ENCODE data around the gene NKAPL.

The NKAPL gene

DNA sequence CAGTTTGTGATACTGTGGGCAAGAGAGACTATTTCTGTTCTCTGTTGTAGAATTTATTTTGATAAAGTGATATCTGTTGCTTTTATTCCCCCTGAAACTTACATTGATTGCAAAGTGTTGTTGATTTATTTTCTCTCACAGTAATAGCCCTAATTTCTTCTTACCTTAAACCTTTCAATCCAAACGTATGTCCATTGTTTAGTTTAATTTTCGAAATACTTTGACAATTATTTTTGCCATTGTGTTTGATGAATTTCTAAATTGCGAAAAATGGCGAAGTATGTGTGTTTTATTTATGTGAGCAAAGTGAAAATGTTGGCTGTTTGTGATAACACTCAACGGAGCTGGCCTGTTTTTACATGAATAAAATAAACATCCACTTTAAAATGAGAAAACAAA, 7.5 kb downstream of the NKAPL start:
- no peaks in the 10 kb centered on the region for H3K27me3 ChIP-seq
- no peaks in the 10 kb centered on the region for H4K20me1 ChIP-seq
- H3K4me3 ChIP-seq = peak overlapping the region; percentile 82
- no peaks in the 10 kb centered on the region for H3K9me3 ChIP-seq
- peak overlapping the region; percentile 85 for H3K9ac ChIP-seq
- peak overlapping the region; percentile 78 for H3K27ac ChIP-seq
- H3K4me2 ChIP-seq = peak overlapping the region; percentile 76
- H3K36me3 ChIP-seq = peaks cover 4% of the 10 kb centered on the region
- no peak for TF ChIP-seq Cebpa-rat (IDR thresholded peaks at IDR 0.05)
- H3K4me1 ChIP-seq = peaks cover 19% of the 10 kb centered on the region

DNA sequence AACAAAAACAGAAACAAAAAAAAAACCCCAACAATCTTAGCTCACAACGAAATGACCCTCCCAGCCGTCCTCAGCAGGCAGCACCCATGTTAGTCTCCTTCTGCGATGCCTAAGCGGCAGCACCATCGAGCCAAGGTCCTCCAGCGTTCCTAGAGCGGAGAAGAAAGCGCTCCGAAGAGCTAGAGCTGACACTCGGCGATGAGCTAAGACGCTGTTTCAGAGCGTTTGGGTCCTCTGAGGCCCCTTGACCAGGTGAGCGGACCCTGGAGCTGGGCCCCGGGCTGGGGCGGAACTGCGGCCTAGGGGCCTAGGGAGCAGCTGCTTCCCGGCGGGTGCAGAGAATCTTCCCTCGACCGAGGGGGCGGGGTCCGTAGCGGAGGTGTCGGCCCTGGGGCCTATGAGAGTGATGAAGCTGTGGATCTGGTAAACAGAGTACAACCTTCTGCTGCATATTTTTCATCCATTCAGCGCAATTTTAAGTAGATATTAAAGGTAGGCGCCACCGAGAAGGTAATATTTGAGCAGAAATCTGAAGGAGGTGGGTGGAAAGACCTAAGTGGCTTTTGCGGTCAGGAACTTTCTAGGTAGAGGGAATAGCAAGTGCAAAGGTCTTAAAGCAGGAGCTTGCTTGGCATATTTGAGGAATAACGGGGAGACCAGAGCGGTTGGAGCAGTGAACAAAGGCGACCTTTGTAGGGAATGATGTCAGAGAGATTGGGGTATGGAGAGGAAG, 8.0 kb downstream of the NKAPL start, which contains the start of gene ZSCAN26:
ZSCAN26 (plus strand) TSS at position 182 of the 733 bp plus-strand sequence. CDS start 4,777 bp downstream, outside the sequence.
- peaks cover 9% of the 10 kb centered on the region for H3K36me3 ChIP-seq
- no peak for TF ChIP-seq Cebpa-rat (IDR thresholded peaks at IDR 0.05)
- peak within 1 kb of the TSS; percentile 85 for H3K9ac ChIP-seq
- no peaks in the 10 kb centered on the region for H3K27me3 ChIP-seq
- peak within 1 kb of the TSS; percentile 82 for H3K4me3 ChIP-seq
- H3K4me1 ChIP-seq = peaks cover 19% of the 10 kb centered on the region
- H3K9me3 ChIP-seq = no peaks in the 10 kb centered on the region
- peak within 1 kb of the TSS; percentile 78 for H3K27ac ChIP-seq
- no peaks in the 10 kb centered on the region for H4K20me1 ChIP-seq
- peak within 1 kb of the TSS; percentile 76 for H3K4me2 ChIP-seq

- peak overlapping the region; percentile 82 for H3K4me3 ChIP-seq
- H3K4me1 ChIP-seq = peaks cover 19% of the 10 kb centered on the region
- H4K20me1 ChIP-seq = no peaks in the 10 kb centered on the region
- no peaks in the 10 kb centered on the region for H3K27me3 ChIP-seq
- H3K36me3 ChIP-seq = peaks cover 15% of the 10 kb centered on the region
- H3K9ac ChIP-seq = peak overlapping the region; percentile 85
- H3K9me3 ChIP-seq = no peaks in the 10 kb centered on the region
- TF ChIP-seq Cebpa-rat (IDR thresholded peaks at IDR 0.05) = no peak
- no peak overlapping the region for H3K27ac ChIP-seq
- H3K4me2 ChIP-seq = peak overlapping the region; percentile 76
These were observed 8.6 kb downstream of the NKAPL start for GRCh38 chr6:28267695-28268059.

- Histone ChIP-seq H4K20me1 (no peaks in the 10 kb centered on the region), H3K9me3 (no peaks in the 10 kb centered on the region), H3K36me3 (peaks cover 33% of the 10 kb centered on the region), H3K27me3 (no peaks in the 10 kb centered on the region), H3K4me1 (peaks cover 19% of the 10 kb centered on the region), H3K9ac (no peak overlapping the region), H3K4me3 (no peak overlapping the region), H3K27ac (no peak overlapping the region), H3K4me2 (no peak overlapping the region)
- TF ChIP-seq Cebpa-rat (IDR thresholded peaks at IDR 0.05) = no peak
These were observed 10.4 kb downstream of the NKAPL start for GRCh38 chr6:28269492-28269891.

GRCh38 chr6:28274888-28275287, 15.8 kb downstream of the NKAPL start:
- H3K9me3 ChIP-seq = no peaks in the 10 kb centered on the region
- no peak for TF ChIP-seq Cebpa-rat (IDR thresholded peaks at IDR 0.05)
- no peak overlapping the region for H3K4me2 ChIP-seq
- H3K36me3 ChIP-seq = peaks cover 65% of the 10 kb centered on the region
- no peak overlapping the region for H3K4me3 ChIP-seq
- no peaks in the 10 kb centered on the region for H3K4me1 ChIP-seq
- H3K9ac ChIP-seq = no peak overlapping the region
- H4K20me1 ChIP-seq = no peaks in the 10 kb centered on the region
- peaks cover 2% of the 10 kb centered on the region; the same call in 1 of the 2 replicates for H3K27me3 ChIP-seq
- no peak overlapping the region for H3K27ac ChIP-seq

DNA sequence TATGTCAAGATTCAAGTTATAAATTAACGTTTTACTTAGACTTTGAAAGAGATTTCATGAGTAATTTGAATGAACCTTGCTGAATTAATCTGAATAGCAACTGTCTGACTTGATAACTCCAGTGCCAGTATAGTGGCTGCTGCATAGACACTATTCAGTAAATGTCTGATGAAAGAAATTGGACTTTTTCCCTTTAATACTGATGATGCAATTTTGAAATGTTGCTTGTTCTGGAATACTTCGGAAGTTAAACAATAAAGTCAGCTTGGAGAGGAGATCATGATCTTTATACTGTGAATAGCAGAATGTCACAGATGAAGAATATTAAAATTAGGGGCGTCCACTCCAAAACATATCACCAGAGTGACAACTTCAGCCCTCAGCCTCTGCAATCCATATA, 18.6 kb downstream of the NKAPL start:
- TF ChIP-seq Cebpa-rat (IDR thresholded peaks at IDR 0.05) = no peak
- peaks cover 50% of the 10 kb centered on the region for H3K36me3 ChIP-seq
- no peaks in the 10 kb centered on the region for H4K20me1 ChIP-seq
- no peak overlapping the region for H3K4me2 ChIP-seq
- H3K4me3 ChIP-seq = no peak overlapping the region
- 0 out of 2 replicates have a peak, but pooled peaks cover 9% of the 10 kb centered on the region for H3K4me1 ChIP-seq
- H3K9ac ChIP-seq = no peak overlapping the region
- H3K27ac ChIP-seq = no peak overlapping the region
- no peaks in the 10 kb centered on the region; the same call in 1 of the 2 replicates for H3K9me3 ChIP-seq
- H3K27me3 ChIP-seq = peaks cover 30% of the 10 kb centered on the region

DNA sequence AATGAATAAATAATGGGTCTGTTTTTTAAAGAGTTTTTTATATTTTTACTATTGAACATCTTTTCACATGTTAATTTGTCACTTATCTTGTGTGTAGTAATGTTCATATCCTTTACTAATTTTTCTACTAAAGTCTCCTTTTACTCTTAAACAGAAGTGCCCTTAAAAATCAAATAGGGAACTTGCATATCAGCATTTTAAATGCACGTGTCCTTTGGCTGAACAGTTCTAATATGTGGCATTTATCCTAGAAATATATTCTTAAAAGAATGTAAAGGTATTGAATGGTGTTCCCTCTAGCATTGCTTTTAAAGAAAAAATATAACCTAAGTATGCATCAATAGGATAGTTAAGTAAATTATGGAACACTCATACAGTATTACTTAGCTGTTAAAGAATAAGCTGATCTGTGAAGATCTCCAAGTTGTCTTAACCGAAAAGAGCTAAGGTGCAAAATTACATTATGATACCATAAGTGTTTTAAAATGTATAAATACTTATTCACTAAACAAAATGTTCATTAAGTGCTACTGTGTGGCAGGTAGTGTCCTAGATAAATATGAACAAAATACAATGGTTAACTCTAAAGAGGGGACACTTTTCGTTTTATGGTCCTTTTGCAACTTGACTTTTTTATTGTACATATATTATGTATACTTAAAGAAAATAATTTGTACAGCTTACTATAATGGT, 21.6 kb downstream of the NKAPL start:
- Histone ChIP-seq H3K4me1 (0 out of 2 replicates have a peak, but pooled peaks cover 9% of the 10 kb centered on the region), H3K27me3 (peaks cover 34% of the 10 kb centered on the region), H3K27ac (no peak overlapping the region), H3K9me3 (peaks cover 4% of the 10 kb centered on the region; the same call in 1 of the 2 replicates), H3K4me2 (peak overlapping the region; percentile 83), H3K4me3 (peak overlapping the region; percentile 69), H3K36me3 (peaks cover 40% of the 10 kb centered on the region), H3K9ac (peak overlapping the region; percentile 72), H4K20me1 (no peaks in the 10 kb centered on the region)
- TF ChIP-seq Cebpa-rat (IDR thresholded peaks at IDR 0.05) = no peak

DNA sequence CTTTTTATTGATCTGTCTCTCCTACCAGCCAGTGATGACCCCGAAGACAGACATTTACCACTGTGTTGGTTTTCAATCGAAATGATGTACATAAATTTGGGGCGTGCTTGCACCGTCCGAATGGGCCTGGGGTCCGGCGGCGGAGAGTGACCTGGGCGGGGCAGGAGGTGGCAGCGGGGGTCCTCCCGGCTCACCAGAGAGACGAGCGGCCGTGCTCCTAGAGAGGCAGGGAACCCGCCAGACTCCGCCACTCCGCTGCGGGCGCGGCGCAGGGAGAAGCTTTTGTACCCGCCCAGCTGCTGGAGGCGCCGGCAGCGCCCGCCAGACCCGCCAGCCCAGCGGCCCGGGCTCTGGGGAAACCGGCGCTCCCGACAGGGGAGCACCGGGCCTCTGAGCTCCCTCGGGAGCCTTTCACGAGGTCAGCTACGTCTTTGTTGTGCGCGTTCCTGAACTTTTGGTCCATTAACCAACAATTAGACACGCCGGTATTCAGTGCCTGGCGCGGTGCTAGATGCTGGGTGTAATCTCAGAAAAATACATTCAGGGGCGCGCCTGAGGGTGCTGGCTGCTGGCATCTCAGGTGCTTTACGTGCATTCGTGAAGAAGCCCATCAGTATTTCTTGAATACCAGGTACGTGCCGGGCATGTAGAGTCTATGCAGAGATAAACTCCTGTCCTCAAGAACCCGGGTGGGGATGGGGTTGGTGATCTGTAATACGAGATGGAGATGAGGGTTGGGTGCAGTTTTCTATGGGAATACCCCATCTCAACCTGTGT, 22.4 kb downstream of the NKAPL start, which contains the start of gene PGBD1:
PGBD1 (plus strand) TSS at position 285 of the 777 bp plus-strand sequence. CDS start 2,242 bp downstream, outside the sequence.
- Histone ChIP-seq H3K9ac (peak within 1 kb of the TSS; percentile 72), H3K4me1 (0 out of 2 replicates have a peak, but pooled peaks cover 9% of the 10 kb centered on the region), H4K20me1 (no peaks in the 10 kb centered on the region), H3K9me3 (peaks cover 4% of the 10 kb centered on the region; the same call in 1 of the 2 replicates), H3K27me3 (peaks cover 34% of the 10 kb centered on the region), H3K27ac (peak within 1 kb of the TSS; percentile 16; the same call in 1 of the 2 replicates), H3K4me2 (peak within 1 kb of the TSS; percentile 83), H3K36me3 (peaks cover 33% of the 10 kb centered on the region), H3K4me3 (peak within 1 kb of the TSS; percentile 69)
- no peak for TF ChIP-seq Cebpa-rat (IDR thresholded peaks at IDR 0.05)

- no peak for TF ChIP-seq Cebpa-rat (IDR thresholded peaks at IDR 0.05)
- 0 out of 2 replicates have a peak, but pooled peaks cover 9% of the 10 kb centered on the region for H3K4me1 ChIP-seq
- H4K20me1 ChIP-seq = no peaks in the 10 kb centered on the region
- peaks cover 4% of the 10 kb centered on the region; the same call in 1 of the 2 replicates for H3K9me3 ChIP-seq
- no peak overlapping the region for H3K4me3 ChIP-seq
- H3K27me3 ChIP-seq = peaks cover 34% of the 10 kb centered on the region
- H3K27ac ChIP-seq = no peak overlapping the region
- no peak overlapping the region for H3K9ac ChIP-seq
- peaks cover 28% of the 10 kb centered on the region for H3K36me3 ChIP-seq
- no peak overlapping the region for H3K4me2 ChIP-seq
These were observed 23.8 kb downstream of the NKAPL start for GRCh38 chr6:28282926-28283325.

Measured in BLaER1 (cell line).